ENCODE data around the gene SBSN. TPM values are rescaled to one million over a fixed set of nuclear protein-coding genes. Genes with fewer than 3 reads are reported as not detected.

Gene SBSN
- total and polyA plus RNA-seq, 9 of the 15 experiments (the other 6 are each of a cell fraction or from before 2014, with no cell fraction given): 0.05 TPM; not detected in 8

GRCh38 chr19:35543280-35544109 is 15.4 kb upstream of the SBSN start:
- peaks cover 36% of the 10 kb centered on the region for H3K79me2 ChIP-seq (ENCODE audit: control insufficient read depth, insufficient read depth, low read length)
- H2AFZ ChIP-seq (ENCODE audit: low read depth, low read length): no peak overlapping the region
- H3K4me1 ChIP-seq (replicated peaks in 1 of 2; ENCODE audit: control insufficient read depth in 2 of 2, insufficient read depth in 2 of 2, low read length in 2 of 2): peaks cover 16 to 33% of the 10 kb centered on the region in 2 experiments; a peak in 4 of 5 replicates
- H3K27ac ChIP-seq (ENCODE audit: extremely low read depth, low read depth, low read length): no peak overlapping the region
- H3K36me3 ChIP-seq (ENCODE audit: control insufficient read depth, insufficient read depth, low read length): peaks cover 48% of the 10 kb centered on the region; the same call in 2 of the 3 replicates
- no peak for TF ChIP-seq FOXP4 (CRISPR knock-in tag; IDR thresholded peaks at IDR 0.05; ENCODE audit: borderline replicate concordance)
- TF ChIP-seq RBM25 (IDR thresholded peaks at IDR 0.05; ENCODE audit: low read depth, low read length, severe bottlenecking): peak; percentile 81
- POLR2A ChIA-PET: interaction anchor here (0.6 to 0.7 kb wide), 2 partner anchors 95 to 378 kb away, joined by 3 read pairs; no protein-coding TSS in a partner anchor
- no peaks in the 10 kb centered on the region for H3K9me3 ChIP-seq (replicated peaks; ENCODE audit: control insufficient read depth, insufficient read depth, low read depth, low read length)
- in situ Hi-C loops (cut with MboI) (no loop called here), intact Hi-C loops (cut with micrococcal nuclease) (no loop called here)
- CTCF ChIA-PET (ENCODE audit: low intra/inter-chr PET ratio): no interaction called here
- DNase-seq (ENCODE audit: extremely low read depth in 1 of 4, low spot score in 3 of 4) (no peak), FAIRE-seq (no peak), ATAC-seq (no peak)
- peaks cover 7% of the 10 kb centered on the region for H3K9me1 ChIP-seq (ENCODE audit: control insufficient read depth, insufficient read depth, low read length)
- H3K9ac ChIP-seq (ENCODE audit: insufficient read depth in 1 of 2, low read depth in 2 of 2, low read length in 2 of 2): peak overlapping the region in 1 of 2 experiments; percentile 78; a peak in 2 of 4 replicates
- peak overlapping the region; percentile 100 for H3K4me2 ChIP-seq (ENCODE audit: insufficient read depth, low read length)
- no peaks in the 10 kb centered on the region for H4K20me1 ChIP-seq (replicated peaks; ENCODE audit: control insufficient read depth, insufficient read depth, low read length)
- WGBS (ENCODE audit: insufficient coverage, low coverage, missing lambda C conversion rate): 93% methylated on average over 7 of the region's 15 CpGs
- H3K4me3 ChIP-seq: peak overlapping the region; percentile 96
- BruUV-seq (replicated peaks): no TSS peak
- H3K27me3 ChIP-seq (ENCODE audit: control insufficient read depth in 2 of 2, insufficient read depth in 2 of 2, low read length in 2 of 2): no peaks in the 10 kb centered on the region

Measured in K562 (cell line).